Trophoblast cell (in vitro differentiated cells and primary cell): ENCODE data around the gene PLA2G4B. TPM values are rescaled to one million over a fixed set of nuclear protein-coding genes. Genes with fewer than 3 reads are reported as not detected.

Experiments
- DNase-seq, 2 donors: peaks; one replicate each; pipeline ENCODE4 v3.0.0-alpha.2; 2016
- H2AFZ ChIP-seq: 2 replicates; pipeline ENCODE4 v1.6.1; 2013; ENCODE audit warnings: low read length, moderate library complexity, mild to moderate bottlenecking; ENCODE audit not compliant: insufficient read depth, poor library complexity
- H2AK5ac ChIP-seq: 2 replicates; pipeline ENCODE4 v1.6.1; 2013; ENCODE audit warnings: mild to moderate bottlenecking, low read length
- H2BK120ac ChIP-seq: 2 replicates; pipeline ENCODE4 v1.6.1; 2013; ENCODE audit warnings: low read length, mild to moderate bottlenecking, moderate library complexity; ENCODE audit not compliant: insufficient read depth, poor library complexity
- H2BK12ac ChIP-seq: 2 replicates; pipeline ENCODE4 v1.6.1; 2013; ENCODE audit warnings: mild to moderate bottlenecking, low read length, moderate library complexity
- H2BK5ac ChIP-seq: 2 replicates; pipeline ENCODE4 v1.6.1; 2013; ENCODE audit warnings: low read length, low read depth, moderate library complexity, mild to moderate bottlenecking; ENCODE audit not compliant: poor library complexity
- H3K14ac ChIP-seq: 2 replicates; pipeline ENCODE4 v1.6.1; 2013; ENCODE audit warnings: mild to moderate bottlenecking, low read length
- H3K18ac ChIP-seq: 2 replicates; pipeline ENCODE4 v1.6.1; 2013; ENCODE audit warnings: mild to moderate bottlenecking, low read length
- H3K23ac ChIP-seq: 2 replicates; pipeline ENCODE4 v1.6.1; 2013; ENCODE audit warnings: low read length
- H3K27ac ChIP-seq: 2 replicates; pipeline ENCODE4 v1.5.1; 2013; ENCODE audit warnings: low read depth, mild to moderate bottlenecking, inconsistent platforms, low read length, moderate library complexity
- H3K27me3 ChIP-seq: 2 replicates; pipeline ENCODE4 v1.6.1; 2013; ENCODE audit warnings: inconsistent platforms, mild to moderate bottlenecking, low read length, moderate library complexity; ENCODE audit not compliant: insufficient read depth
- H3K36me3 ChIP-seq, 2 experiments: 1 replicate in 1 of 2; 2 replicates in 1 of 2; pipeline ENCODE4 v1.6.1; 2013; ENCODE audit warnings: low read length in 2 of 2, mild to moderate bottlenecking in 2 of 2, moderate library complexity in 1 of 2; ENCODE audit not compliant: insufficient read depth in 2 of 2, control insufficient read depth in 1 of 2
- H3K4ac ChIP-seq: 2 replicates; pipeline ENCODE4 v1.6.1; 2013; ENCODE audit warnings: low read depth, mild to moderate bottlenecking, low read length, moderate library complexity
- H3K4me1 ChIP-seq, 2 experiments: 1 replicate in 1 of 2; 2 replicates in 1 of 2; pipeline ENCODE4 v1.6.1; 2013; ENCODE audit warnings: low read length in 2 of 2, mild to moderate bottlenecking in 2 of 2, moderate library complexity in 1 of 2; ENCODE audit not compliant: insufficient read depth in 2 of 2, control insufficient read depth in 1 of 2
- H3K4me2 ChIP-seq: 2 replicates; pipeline ENCODE4 v1.6.1; 2013; ENCODE audit warnings: inconsistent platforms, mild to moderate bottlenecking, low read length, moderate library complexity
- H3K4me3 ChIP-seq: 2 replicates; pipeline ENCODE4 v1.5.1; 2013; ENCODE audit warnings: mild to moderate bottlenecking, low read depth, low read length, inconsistent platforms
- H3K79me1 ChIP-seq: one replicate; pipeline ENCODE4 v1.6.1; 2013; ENCODE audit warnings: low read length
- H3K79me2 ChIP-seq: 2 replicates; pipeline ENCODE4 v1.6.1; 2013; ENCODE audit warnings: low read length, mild to moderate bottlenecking; ENCODE audit not compliant: control insufficient read depth, insufficient read depth, poor library complexity
- H3K9ac ChIP-seq: 2 replicates; pipeline ENCODE4 v1.6.1; 2013; ENCODE audit warnings: mild to moderate bottlenecking, low read length
- H3K9me3 ChIP-seq: 2 replicates; pipeline ENCODE4 v1.6.1; 2013; ENCODE audit warnings: low read depth, mild to moderate bottlenecking, control low read depth, inconsistent platforms, low read length; ENCODE audit not compliant: insufficient read depth
- H4K12ac ChIP-seq: 2 replicates; pipeline ENCODE4 v1.6.1; 2013; ENCODE audit warnings: low read depth, mild to moderate bottlenecking, low read length, moderate library complexity
- H4K8ac ChIP-seq: 2 replicates; pipeline ENCODE4 v1.6.1; 2013; ENCODE audit warnings: low read depth, mild to moderate bottlenecking, low read length, moderate library complexity
- H4K91ac ChIP-seq: one replicate; pipeline ENCODE4 v1.6.1; 2013; ENCODE audit warnings: low read depth, mild to moderate bottlenecking, low read length, moderate library complexity
- WGBS: extraction: QIAGEN DNeasy Blood & Tissue Kit; methylation state at CpG from one replicate; pipeline ENCODE4 v1.1.7; 2013; ENCODE audit warnings: missing lambda C conversion rate; ENCODE audit not compliant: insufficient read length, insufficient coverage; ENCODE audit errors: extremely low coverage; 5-methylcytosine and 5-hydroxymethylcytosine counted together
- polyA plus RNA-seq: library from polyadenylated mRNA; stranded (reverse); fragments of 200-250 nt; gene quantifications from 2 replicates; pipeline ENCODE4 v1.2.3, GENCODE V29; 2013

Gene PLA2G4B, protein sequence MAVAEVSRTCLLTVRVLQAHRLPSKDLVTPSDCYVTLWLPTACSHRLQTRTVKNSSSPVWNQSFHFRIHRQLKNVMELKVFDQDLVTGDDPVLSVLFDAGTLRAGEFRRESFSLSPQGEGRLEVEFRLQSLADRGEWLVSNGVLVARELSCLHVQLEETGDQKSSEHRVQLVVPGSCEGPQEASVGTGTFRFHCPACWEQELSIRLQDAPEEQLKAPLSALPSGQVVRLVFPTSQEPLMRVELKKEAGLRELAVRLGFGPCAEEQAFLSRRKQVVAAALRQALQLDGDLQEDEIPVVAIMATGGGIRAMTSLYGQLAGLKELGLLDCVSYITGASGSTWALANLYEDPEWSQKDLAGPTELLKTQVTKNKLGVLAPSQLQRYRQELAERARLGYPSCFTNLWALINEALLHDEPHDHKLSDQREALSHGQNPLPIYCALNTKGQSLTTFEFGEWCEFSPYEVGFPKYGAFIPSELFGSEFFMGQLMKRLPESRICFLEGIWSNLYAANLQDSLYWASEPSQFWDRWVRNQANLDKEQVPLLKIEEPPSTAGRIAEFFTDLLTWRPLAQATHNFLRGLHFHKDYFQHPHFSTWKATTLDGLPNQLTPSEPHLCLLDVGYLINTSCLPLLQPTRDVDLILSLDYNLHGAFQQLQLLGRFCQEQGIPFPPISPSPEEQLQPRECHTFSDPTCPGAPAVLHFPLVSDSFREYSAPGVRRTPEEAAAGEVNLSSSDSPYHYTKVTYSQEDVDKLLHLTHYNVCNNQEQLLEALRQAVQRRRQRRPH
- 5.1 and 5.5 TPM in 2 replicates for polyA plus RNA-seq

DNA sequence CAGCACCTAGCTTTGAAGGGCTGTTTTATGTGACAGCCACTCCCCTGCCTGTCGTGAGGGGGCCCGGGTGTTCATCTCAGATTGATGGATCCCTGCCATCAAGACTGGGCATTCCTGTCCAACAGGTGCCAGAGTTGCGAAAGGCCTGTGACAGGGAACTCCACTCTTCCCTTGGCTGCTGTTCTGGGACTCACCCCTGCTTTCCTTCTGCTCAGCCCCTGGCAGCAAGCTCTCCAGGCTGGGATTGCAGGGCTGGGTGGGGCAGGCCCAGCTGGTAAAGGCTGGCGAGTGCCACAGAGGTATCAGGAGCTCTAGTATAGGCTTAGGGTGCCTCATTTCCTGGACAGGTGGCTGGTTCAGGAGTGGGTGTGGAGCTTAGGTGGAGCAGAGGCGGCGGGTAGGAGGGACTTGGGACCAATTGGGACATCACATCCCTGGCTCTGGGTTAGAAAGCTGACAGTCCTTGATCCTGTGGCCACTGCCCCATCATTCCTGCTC, at the start of gene PLA2G4B:
Gene PLA2G4B (plus strand): TSS at position 448 of the 498 bp plus-strand sequence. CDS start 67 bp downstream, outside the sequence.
- no peak within 1 kb of the TSS for H2BK120ac ChIP-seq
- H3K18ac ChIP-seq = no peak within 1 kb of the TSS
- H2BK12ac ChIP-seq = no peak within 1 kb of the TSS
- no peak within 1 kb of the TSS for H3K27ac ChIP-seq
- H4K12ac ChIP-seq = no peak within 1 kb of the TSS
- no peak within 1 kb of the TSS for H2BK5ac ChIP-seq
- H4K91ac ChIP-seq = no peak within 1 kb of the TSS
- no peak within 1 kb of the TSS for H3K4ac ChIP-seq
- no peak within 1 kb of the TSS for H3K9ac ChIP-seq
- no peak within 1 kb of the TSS for H3K23ac ChIP-seq
- H4K8ac ChIP-seq = no peak within 1 kb of the TSS
- no peaks in the 10 kb centered on the region for H3K9me3 ChIP-seq
- WGBS = no CpG with 5 or more reads among the region's 6 CpGs
- H3K36me3 ChIP-seq = peaks cover 3% of the 10 kb centered on the region in 2 experiments
- no peaks in the 10 kb centered on the region for H3K79me1 ChIP-seq
- DNase-seq = peak in 1 of 2 donors; percentile 15
- H3K27me3 ChIP-seq = no peaks in the 10 kb centered on the region
- H2AFZ ChIP-seq = no peak within 1 kb of the TSS
- H3K4me3 ChIP-seq = no peak within 1 kb of the TSS
- no peak within 1 kb of the TSS for H2AK5ac ChIP-seq
- no peak within 1 kb of the TSS for H3K4me2 ChIP-seq
- no peaks in the 10 kb centered on the region for H3K4me1 ChIP-seq
- H3K14ac ChIP-seq = no peak within 1 kb of the TSS
- no peaks in the 10 kb centered on the region for H3K79me2 ChIP-seq

DNA sequence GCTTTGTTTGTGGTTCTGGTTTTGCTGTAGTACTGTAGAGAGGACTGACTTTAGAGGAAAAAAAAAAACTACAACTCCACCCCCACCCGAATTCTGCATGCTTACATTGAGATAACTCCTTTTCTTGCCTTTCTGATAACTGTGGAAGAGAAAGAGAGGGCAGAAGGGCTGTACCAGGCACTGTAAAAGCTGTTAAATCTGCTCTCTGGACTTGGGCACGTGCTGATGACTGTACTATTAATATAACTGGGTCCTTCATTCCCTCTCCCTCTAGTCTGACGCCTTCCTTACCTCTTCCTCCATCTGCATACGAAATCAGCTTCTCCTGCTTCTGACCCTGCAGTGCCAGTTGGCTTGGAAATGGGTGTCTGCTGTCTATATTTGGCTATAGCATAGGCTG, 49.4 kb upstream of the PLA2G4B start:
- no peak overlapping the region for H3K4me3 ChIP-seq
- no peak overlapping the region for H3K14ac ChIP-seq
- no CpG with 5 or more reads among the region's 4 CpGs for WGBS

DNA sequence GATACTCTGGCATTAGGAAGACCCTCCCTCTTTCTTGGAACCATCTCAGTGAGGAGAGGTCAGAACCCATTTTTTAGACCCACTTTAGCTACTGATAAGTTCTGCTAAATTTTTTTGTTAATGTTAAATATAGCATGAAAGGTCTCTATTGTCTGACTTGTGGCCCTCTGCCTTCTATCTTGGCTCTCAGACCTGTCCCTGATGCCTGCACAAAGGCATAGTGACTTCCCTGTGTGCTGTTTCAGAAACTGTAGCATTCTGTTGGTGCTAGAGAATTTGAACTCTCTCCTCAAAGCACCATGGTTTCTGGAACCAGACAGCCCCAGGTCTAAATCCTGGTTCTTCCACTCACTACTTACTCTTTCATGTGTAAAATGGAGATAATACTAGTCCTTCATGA, 49.0 kb upstream of the PLA2G4B start:
- Histone ChIP-seq H3K27ac (no peak overlapping the region), H3K79me1 (peaks cover 14% of the 10 kb centered on the region), H2BK5ac (no peak overlapping the region), H3K9me3 (no peaks in the 10 kb centered on the region), H3K36me3 (no peaks in the 10 kb centered on the region), H3K9ac (no peak overlapping the region), H2BK120ac (no peak overlapping the region), H3K4me3 (no peak overlapping the region), H3K18ac (no peak overlapping the region), H3K23ac (no peak overlapping the region), H3K4me1 (peaks cover 22 to 29% of the 10 kb centered on the region in 2 experiments), H3K79me2 (peaks cover 2% of the 10 kb centered on the region), H3K27me3 (no peaks in the 10 kb centered on the region), H4K91ac (no peak overlapping the region), H2AK5ac (no peak overlapping the region), H3K4me2 (no peak overlapping the region), H4K8ac (no peak overlapping the region), H2BK12ac (peak overlapping the region; percentile 42), H3K4ac (no peak overlapping the region), H4K12ac (no peak overlapping the region), H2AFZ (no peak overlapping the region), H3K14ac (no peak overlapping the region)
- DNase-seq = no peak

More for the DNA sequence above, 49.4 kb upstream of the PLA2G4B start:
- H4K91ac ChIP-seq = peak overlapping the region; percentile 7
- no peaks in the 10 kb centered on the region for H3K27me3 ChIP-seq
- H3K23ac ChIP-seq = no peak overlapping the region
- peaks cover 21 to 25% of the 10 kb centered on the region in 2 experiments for H3K4me1 ChIP-seq
- no peak overlapping the region for H3K9ac ChIP-seq
- no peak overlapping the region for H3K4me2 ChIP-seq
- H3K18ac ChIP-seq = no peak overlapping the region
- H4K12ac ChIP-seq = no peak overlapping the region
- H2AK5ac ChIP-seq = no peak overlapping the region
- H2AFZ ChIP-seq = no peak overlapping the region
- no peak overlapping the region for H2BK5ac ChIP-seq
- no peak for DNase-seq
- H3K9me3 ChIP-seq = no peaks in the 10 kb centered on the region
- peaks cover 2% of the 10 kb centered on the region for H3K79me2 ChIP-seq
- H3K4ac ChIP-seq = no peak overlapping the region
- H3K79me1 ChIP-seq = peaks cover 14% of the 10 kb centered on the region
- no peak overlapping the region for H3K27ac ChIP-seq
- H4K8ac ChIP-seq = no peak overlapping the region
- peaks cover 0 to under 1% of the 10 kb centered on the region in 2 experiments for H3K36me3 ChIP-seq
- H2BK12ac ChIP-seq = peak overlapping the region; percentile 42
- H2BK120ac ChIP-seq = no peak overlapping the region

DNA sequence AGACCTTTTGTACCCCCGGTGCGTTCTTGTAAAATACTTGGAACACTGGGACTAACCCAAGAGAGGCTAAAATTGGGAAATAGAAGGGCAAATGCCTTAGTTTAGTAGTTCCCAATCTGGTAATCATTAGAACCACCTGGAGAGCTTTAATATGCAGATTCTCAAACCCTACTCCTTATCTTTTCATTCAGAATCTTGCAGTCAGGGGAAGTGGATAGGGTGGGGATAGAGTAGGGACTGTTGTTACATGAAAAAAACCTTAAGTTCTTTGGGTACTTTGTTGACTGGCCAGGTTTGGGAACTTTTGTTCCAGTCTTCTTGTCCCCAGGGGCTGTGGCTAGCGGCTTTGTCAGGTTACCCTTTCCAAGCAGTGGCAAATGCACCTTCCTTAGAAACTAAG, 48.5 kb upstream of the PLA2G4B start:
- no peak overlapping the region for H2AK5ac ChIP-seq
- no peak overlapping the region for H3K9ac ChIP-seq
- H3K79me2 ChIP-seq = peaks cover 2% of the 10 kb centered on the region
- no peak overlapping the region for H3K4ac ChIP-seq
- no peaks in the 10 kb centered on the region for H3K36me3 ChIP-seq
- H3K27me3 ChIP-seq = no peaks in the 10 kb centered on the region
- H2BK5ac ChIP-seq = no peak overlapping the region
- no peak overlapping the region for H3K4me2 ChIP-seq
- no peak overlapping the region for H2AFZ ChIP-seq
- H3K9me3 ChIP-seq = no peaks in the 10 kb centered on the region
- H3K27ac ChIP-seq = peak overlapping the region; percentile 93
- H3K79me1 ChIP-seq = peaks cover 14% of the 10 kb centered on the region
- H4K8ac ChIP-seq = no peak overlapping the region
- H3K14ac ChIP-seq = no peak overlapping the region
- peak overlapping the region; percentile 48 for H2BK120ac ChIP-seq
- H4K91ac ChIP-seq = no peak overlapping the region
- H3K18ac ChIP-seq = no peak overlapping the region
- H3K23ac ChIP-seq = no peak overlapping the region
- WGBS = no CpG with 5 or more reads among the region's 3 CpGs
- DNase-seq = no peak
- no peak overlapping the region for H3K4me3 ChIP-seq
- no peak overlapping the region for H4K12ac ChIP-seq
- H3K4me1 ChIP-seq = peaks cover 23 to 30% of the 10 kb centered on the region in 2 experiments
- H2BK12ac ChIP-seq = no peak overlapping the region
